ENCODE data around the gene RASGEF1C. TPM values are rescaled to one million over a fixed set of nuclear protein-coding genes. Genes with fewer than 3 reads are reported as not detected.
A peak's percentile ranks its signal among the peaks of the same experiment; 100 is the strongest.

The RASGEF1C gene
- total and polyA plus RNA-seq, 5 experiments from 2014 or later: not detected

DNA sequence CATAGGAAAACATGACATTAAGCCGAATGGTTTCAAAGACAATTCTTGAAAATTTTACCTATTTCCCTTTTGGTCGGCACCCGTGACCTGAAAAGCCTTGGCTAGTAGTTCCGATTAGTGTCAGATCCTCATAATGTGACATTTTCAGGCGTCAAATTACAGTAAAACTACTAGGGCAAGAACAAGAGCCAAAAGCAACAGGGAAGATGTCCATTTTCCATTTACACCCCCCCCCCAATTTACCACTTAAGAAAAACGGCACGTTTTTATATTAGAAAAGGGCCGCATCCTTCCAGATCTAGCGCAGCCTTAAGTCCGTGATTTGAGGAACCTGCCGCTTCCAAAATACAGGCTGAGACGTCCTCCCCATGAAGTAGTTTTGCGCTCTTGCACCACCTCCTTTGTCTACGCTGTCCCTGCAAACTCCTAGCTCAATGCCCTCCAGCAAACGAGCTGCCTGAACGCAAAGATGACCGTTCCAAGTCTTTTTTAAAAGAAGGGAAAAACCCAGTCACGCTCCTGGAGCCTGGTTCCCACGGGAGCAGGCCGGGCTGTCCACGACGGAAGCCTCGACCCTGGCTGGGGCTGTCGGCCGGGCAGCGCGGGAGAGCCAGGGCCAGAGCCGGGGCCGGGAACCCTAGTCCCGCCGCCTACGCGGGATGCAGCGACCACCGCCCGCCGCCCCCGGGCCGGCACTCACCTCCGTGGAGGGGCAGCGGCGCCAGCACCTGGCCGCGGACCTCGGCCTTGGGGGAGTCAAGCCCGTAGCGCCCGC lies 138.1 kb downstream of the RASGEF1C start:
- peak; percentile 32 to 34 for ATAC-seq
- Mint-ChIP-seq H3K4me1 (peaks cover 18 to 43% (median 40%) of the 10 kb centered on the region in 4 donors), H3K4me3 (peak overlapping the region; percentile 84 to 92 (median 90)), H3K27ac (peak overlapping the region; percentile 73 to 89 (median 86)), H3K9me3 (no peaks in the 10 kb centered on the region), H3K27me3 (no peaks in the 10 kb centered on the region), H3K36me3 (no peaks in the 10 kb centered on the region)
- POLR2A ChIA-PET: interaction anchor here (0.5 to 1.2 kb wide), 4 partner anchors 274 to 521 kb away, joined by 3 to 5 read pairs (median 4); partner anchors contain the start of genes CANX and RUFY1
- peak in 2 of 10 donors; percentile 29 to 41 for DNase-seq

DNA sequence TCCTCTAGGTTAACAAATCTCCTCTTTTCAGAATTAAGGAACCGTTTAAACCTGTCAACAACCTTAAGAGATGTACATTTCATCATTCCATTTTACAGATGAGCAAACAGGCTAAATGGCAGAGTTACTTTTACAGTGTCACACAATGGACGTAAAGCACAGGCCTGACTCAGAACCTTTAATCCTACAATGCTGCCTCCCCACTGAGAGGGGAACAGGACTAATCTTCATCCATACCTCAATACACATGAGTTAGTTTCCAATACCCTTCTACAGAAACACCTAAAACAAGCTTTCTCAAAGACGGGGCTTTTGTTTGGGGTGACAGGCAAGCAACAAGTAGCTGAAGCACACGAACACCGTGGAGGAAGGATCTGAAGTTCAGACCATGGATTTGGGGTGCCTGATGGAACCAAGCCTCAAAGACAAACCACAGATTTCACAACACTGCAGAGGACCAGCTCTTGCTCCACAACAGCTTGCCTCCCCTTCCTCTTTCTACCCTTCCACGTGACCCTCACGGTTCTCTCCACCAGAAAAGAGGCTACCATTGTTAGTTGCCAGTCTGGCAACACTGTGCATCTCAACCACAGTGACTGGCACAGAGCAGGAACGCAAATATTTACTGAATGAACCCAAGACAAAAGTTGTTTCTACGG lies 139.3 kb downstream of the RASGEF1C start:
- Mint-ChIP-seq H3K9me3 (no peaks in the 10 kb centered on the region), H3K27ac (peak overlapping the region in 9 of 10 donors; percentile 1 to 90 (median 74)), H3K27me3 (no peaks in the 10 kb centered on the region), H3K4me3 (peak overlapping the region; percentile 51 to 92 (median 90)), H3K4me1 (peaks cover 18 to 43% (median 40%) of the 10 kb centered on the region in 4 donors), H3K36me3 (no peaks in the 10 kb centered on the region)
- DNase-seq (peak in 1 of 10 donors; percentile 15), ATAC-seq (peak in 1 of 2 donors; percentile 5)
- POLR2A ChIA-PET: interaction anchor here (0.6 kb wide), 1 partner anchor 336 kb away, joined by 3 read pairs; no protein-coding TSS in a partner anchor

DNA sequence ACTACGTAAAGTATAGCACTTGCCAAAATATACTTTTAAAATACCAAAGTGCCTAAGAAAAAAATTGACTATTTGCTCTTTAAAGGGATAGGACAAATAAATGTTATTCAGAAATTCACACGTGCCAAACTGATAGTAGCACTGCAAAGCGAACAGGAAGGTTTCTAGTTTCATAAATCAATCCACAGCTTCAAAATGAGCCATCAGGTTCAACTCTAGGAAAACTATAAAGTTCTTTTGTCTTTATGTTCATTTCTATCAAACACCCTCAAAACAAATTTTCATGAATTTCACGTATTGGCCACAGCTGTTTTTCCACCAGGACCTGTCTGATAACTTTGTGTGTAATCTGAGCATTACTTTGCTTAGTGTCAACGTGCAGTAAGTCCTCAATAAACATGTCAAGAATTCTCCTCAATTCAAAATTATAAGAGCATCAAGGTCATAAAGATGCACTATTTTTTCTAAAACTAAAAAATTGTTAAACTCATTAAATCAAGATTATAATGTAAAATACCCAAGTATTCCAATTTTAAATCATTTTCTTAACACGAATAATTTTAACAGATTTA lies 140.4 kb downstream of the RASGEF1C start:
- Mint-ChIP-seq H3K9me3 (no peaks in the 10 kb centered on the region), H3K4me3 (no peak overlapping the region), H3K27ac (no peak overlapping the region), H3K36me3 (no peaks in the 10 kb centered on the region), H3K27me3 (no peaks in the 10 kb centered on the region), H3K4me1 (peaks cover 20 to 39% (median 38%) of the 10 kb centered on the region in 4 donors)
- POLR2A ChIA-PET: no interaction called here
- ATAC-seq (no peak), DNase-seq (no peak)

DNA sequence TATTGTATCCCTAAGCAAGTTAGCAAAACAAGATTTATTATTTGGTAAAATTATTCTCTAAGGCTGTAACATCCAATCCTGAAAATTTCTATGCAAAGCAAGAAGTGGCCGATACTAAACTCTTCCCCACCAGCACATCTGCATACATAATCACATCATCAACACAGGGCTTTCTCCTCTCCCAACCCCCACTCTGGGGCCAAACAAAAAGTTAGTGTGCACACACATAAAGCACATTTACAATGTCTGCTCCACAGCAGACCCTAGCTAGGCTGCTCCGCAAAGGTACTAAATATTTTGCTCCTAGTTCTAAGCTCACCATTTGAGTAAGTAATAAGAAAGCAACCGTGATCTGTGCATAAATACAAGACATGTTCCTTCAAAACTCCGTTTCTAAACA lies 141.0 kb downstream of the RASGEF1C start:
- DNase-seq (no peak), ATAC-seq (no peak)
- Mint-ChIP-seq H3K27me3 (no peaks in the 10 kb centered on the region), H3K9me3 (no peaks in the 10 kb centered on the region), H3K4me3 (no peak overlapping the region), H3K27ac (no peak overlapping the region), H3K36me3 (no peaks in the 10 kb centered on the region), H3K4me1 (peaks cover 23 to 43% (median 36%) of the 10 kb centered on the region in 4 donors)
- POLR2A ChIA-PET: no interaction called here

DNA sequence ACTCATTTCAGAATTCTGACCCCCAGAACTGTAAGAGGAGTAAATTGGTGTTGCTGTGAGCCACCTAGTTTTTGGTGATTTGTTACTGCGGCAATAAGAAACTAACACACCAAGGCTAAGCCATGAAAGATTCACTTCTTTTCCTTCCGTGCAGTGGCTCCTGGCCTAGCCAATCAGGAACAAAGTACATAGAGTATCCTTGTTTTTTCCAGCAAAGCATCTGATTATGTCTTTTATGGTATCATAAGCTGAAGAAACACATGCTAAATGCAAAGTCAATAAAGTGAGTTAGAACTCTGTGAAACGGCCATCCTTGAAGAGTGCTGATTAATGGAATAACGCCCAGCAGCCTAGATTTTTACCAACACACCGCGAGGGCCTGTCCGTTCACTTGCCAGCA lies 148.8 kb downstream of the RASGEF1C start:
- H3K27ac Mint-ChIP-seq: no peak overlapping the region

DNA sequence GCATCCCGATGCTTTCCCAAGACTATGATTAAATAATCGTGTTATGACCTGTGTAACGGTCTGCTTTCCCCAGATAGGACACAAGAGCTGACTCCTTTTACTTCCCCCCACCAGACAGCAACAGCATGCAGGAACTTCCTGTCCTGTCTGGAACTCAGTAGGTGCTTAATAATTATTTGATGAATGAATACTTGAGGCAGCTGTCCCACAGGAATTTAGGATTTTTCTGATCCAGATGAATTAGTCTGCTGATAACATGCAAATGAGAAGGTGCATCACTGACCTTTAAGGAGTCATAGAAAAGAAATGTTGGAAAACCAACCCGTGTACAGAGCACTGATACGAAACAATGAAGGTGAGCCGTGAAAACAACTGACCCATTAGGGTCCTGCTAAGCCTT lies 149.7 kb downstream of the RASGEF1C start:
- no peak overlapping the region for H3K4me3 Mint-ChIP-seq

More for the DNA sequence above, 148.8 kb downstream of the RASGEF1C start:
- Mint-ChIP-seq H3K36me3 (peaks cover 4 to 12% (median 6%) of the 10 kb centered on the region in 3 donors), H3K4me3 (no peak overlapping the region), H3K27me3 (no peaks in the 10 kb centered on the region), H3K4me1 (peaks cover 4 to 32% (median 14%) of the 10 kb centered on the region in 4 donors), H3K9me3 (no peaks in the 10 kb centered on the region)
- POLR2A ChIA-PET: interaction anchor here (0.6 kb wide), 1 partner anchor 1055 kb away, joined by 3 read pairs; no protein-coding TSS in a partner anchor
- ATAC-seq (no peak), DNase-seq (no peak)

DNA sequence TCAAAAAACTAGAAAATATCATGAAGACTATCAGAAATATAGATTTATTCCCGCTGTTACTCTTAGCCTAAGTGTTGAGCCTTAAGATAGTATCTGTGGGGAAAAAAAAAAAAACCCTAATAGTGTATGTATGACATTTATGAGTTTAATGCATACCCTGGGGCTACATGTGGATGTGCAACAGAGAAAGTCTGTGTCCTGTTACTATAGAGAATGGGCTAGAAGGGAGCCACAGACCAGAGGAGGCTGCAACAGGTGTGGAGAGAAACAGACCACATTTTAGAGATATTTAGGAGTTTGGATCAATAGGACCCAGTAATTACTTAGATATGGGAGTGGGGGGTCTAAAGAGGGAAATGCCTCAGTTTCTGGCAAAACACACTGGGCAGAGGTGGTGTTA lies 152.9 kb downstream of the RASGEF1C start:
- peaks cover 4 to 12% (median 4%) of the 10 kb centered on the region in 3 donors for H3K36me3 Mint-ChIP-seq
- DNase-seq: no peak
- no peak for ATAC-seq
- H3K27ac Mint-ChIP-seq: no peak overlapping the region
- no peaks in the 10 kb centered on the region for H3K9me3 Mint-ChIP-seq
- H3K4me3 Mint-ChIP-seq: no peak overlapping the region
- POLR2A ChIA-PET: no interaction called here
- no peaks in the 10 kb centered on the region for H3K27me3 Mint-ChIP-seq
- H3K4me1 Mint-ChIP-seq: peaks cover 5 to 33% (median 20%) of the 10 kb centered on the region in 4 donors

More for the DNA sequence above, 149.7 kb downstream of the RASGEF1C start:
- Mint-ChIP-seq H3K9me3 (no peaks in the 10 kb centered on the region), H3K27me3 (no peaks in the 10 kb centered on the region), H3K36me3 (peaks cover 4 to 12% (median 6%) of the 10 kb centered on the region in 3 donors), H3K4me1 (peaks cover 5 to 32% (median 13%) of the 10 kb centered on the region in 4 donors), H3K27ac (peak overlapping the region in 1 of 10 donors; percentile 8)
- POLR2A ChIA-PET: no interaction called here
- ATAC-seq: no peak
- no peak for DNase-seq

DNA sequence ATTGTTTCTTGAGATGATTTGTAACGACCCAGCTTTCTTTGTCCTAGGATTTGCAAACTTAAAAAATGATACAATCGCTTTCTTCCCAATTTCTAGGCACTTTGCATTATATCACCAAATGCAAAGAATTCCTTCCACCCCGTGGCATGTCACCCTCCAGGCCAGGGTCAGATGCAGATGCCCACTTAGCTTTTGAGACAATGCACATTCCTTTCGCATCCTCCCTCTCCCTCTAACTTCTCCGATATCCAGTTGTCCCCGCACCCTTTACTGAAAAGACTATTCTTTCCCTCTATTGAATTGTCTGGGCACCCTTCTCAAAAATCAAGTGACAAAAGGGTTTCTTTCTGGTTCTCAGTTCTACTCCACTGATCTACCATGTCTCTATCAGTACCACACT lies 154.8 kb downstream of the RASGEF1C start:
- no peak for DNase-seq
- no peak for ATAC-seq
- no peak overlapping the region for H3K27ac Mint-ChIP-seq
- H3K4me3 Mint-ChIP-seq: no peak overlapping the region
- H3K9me3 Mint-ChIP-seq: no peaks in the 10 kb centered on the region
- no peaks in the 10 kb centered on the region for H3K27me3 Mint-ChIP-seq
- peaks cover 12 to 35% (median 22%) of the 10 kb centered on the region in 4 donors for H3K4me1 Mint-ChIP-seq
- POLR2A ChIA-PET: no interaction called here
- peaks cover 4 to 6% (median 4%) of the 10 kb centered on the region in 3 donors for H3K36me3 Mint-ChIP-seq

DNA sequence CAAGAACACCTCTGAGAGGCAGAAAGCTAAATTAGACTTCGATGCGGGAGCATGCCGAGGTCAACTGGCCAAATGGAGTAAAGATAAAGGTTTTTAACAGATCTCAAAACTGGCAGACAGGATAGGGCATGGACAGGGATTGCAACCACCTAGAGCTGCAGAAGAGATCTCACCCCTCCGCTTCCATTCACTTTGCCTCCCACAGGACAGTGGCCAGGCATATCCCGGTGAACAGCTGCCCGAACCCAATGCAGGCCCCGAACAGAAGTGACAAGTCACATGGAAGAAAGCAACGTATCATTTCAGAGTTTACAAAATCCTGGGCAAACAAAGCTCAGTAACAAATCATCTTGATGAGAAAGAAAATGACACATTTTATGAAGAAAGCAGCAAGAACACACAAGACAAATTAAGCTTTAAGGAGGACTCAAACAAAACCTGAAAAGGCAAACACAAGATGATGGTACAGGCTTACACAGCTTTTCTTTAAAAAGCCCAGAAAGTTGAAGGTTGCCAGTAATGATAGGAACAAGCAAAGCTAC lies 155.9 kb downstream of the RASGEF1C start:
- H3K4me3 Mint-ChIP-seq: no peak overlapping the region
- ATAC-seq (no peak), DNase-seq (no peak)
- POLR2A ChIA-PET: no interaction called here
- H3K27ac Mint-ChIP-seq: no peak overlapping the region
- H3K4me1 Mint-ChIP-seq: peaks cover 15 to 30% (median 21%) of the 10 kb centered on the region in 4 donors
- no peaks in the 10 kb centered on the region for H3K27me3 Mint-ChIP-seq
- H3K9me3 Mint-ChIP-seq: no peaks in the 10 kb centered on the region
- H3K36me3 Mint-ChIP-seq: peaks cover 2 to 4% (median 4%) of the 10 kb centered on the region in 3 donors

DNA sequence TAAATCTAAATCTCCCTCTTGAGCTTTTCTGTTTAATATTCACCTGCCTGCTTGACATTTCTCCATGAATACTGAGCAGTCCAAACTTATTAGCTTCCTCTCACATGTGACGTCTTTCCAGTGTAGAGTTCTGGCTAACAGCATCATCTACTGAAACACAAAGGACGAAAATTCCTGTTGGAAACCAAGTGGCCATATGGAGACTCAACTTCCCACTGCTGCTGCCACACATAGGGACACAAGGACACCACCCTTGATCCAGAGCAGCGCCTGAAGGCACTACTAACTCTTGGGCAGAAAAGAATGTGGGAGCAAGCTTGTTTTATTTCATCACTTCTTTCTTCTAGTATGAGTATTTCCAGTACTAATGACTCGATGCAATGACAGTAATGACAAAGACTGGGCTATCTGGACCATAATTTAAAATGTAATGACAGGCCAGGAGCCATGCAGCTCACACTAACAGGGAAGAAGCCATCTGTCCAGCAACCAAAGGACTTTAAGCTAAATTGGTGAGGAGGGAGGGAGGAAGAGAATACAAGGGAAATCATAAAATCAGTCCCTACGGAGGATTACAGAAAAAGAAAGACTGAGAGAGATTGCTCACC lies 156.7 kb downstream of the RASGEF1C start:
- Mint-ChIP-seq H3K4me3 (no peak overlapping the region), H3K27ac (peak overlapping the region in 1 of 10 donors; percentile 10), H3K27me3 (no peaks in the 10 kb centered on the region), H3K36me3 (peaks cover 0 to 4% (median 0%) of the 10 kb centered on the region in 3 donors), H3K9me3 (no peaks in the 10 kb centered on the region), H3K4me1 (peaks cover 18 to 31% (median 22%) of the 10 kb centered on the region in 4 donors)
- POLR2A ChIA-PET: no interaction called here
- DNase-seq (no peak), ATAC-seq (no peak)

Measured in naive thymus-derived CD8-positive, alpha-beta T cell (primary cell).